NCI-H774 (cell line): ENCODE measurements around the gene TBCD.

Experiments
- DNase-seq: peaks from one replicate; lab custom pipeline; 2025; lab: John Stamatoyannopoulos, UW

TBCD gene

DNA sequence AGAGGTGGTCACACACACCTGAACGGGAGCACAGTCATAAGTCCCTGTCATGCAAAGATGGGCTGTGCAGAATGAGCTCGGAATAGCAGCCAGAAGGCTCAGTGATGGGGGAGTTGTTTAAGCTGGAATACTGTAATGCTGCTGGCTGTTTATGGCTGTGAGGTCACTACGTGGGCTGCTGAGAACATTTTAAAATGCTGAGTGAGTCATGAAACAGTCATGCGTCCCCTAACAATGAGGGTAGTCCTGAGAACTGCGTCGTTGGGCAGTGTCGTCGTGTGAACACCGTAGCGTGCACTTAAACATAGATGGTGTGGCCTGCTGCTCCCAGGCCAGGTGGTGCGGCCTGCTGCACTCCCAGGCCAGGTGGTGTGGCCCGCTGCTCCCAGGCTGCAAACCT, 39.7 kb downstream of the TBCD start:
- DNase-seq, result no peak

DNA sequence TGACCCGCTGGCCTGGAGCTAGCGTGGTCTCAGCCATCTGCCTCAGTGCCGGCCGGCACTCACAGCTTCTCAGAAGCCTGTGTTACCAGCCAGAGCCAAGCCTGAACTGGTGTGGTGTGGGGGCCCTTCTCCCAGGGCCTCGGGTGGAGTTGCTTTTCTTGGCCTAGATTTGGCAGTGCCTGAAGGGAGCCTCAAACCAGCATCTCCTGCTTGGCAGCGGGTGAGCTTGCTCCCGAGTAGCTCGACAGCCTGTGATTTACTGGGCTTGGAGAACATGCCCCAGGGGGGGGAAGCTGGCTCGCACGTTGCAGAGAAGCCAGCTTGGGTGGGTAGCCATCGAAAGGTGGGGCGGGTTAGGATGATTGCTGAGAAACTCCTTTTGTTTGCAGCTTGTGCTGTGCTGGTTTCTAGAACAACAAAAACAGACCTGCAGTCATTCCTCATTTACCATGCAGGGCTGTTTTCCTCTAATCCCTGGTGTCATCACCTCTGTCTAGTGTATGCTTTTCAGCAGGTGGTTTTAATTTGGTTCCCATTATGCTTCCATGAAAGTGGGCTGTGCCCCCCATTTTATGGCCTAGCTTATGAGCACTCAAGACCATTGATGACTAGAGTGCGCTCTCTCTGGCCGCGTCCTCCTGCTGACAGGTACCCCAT, 42.2 kb downstream of the TBCD start:
- DNase-seq, result no peak

DNA sequence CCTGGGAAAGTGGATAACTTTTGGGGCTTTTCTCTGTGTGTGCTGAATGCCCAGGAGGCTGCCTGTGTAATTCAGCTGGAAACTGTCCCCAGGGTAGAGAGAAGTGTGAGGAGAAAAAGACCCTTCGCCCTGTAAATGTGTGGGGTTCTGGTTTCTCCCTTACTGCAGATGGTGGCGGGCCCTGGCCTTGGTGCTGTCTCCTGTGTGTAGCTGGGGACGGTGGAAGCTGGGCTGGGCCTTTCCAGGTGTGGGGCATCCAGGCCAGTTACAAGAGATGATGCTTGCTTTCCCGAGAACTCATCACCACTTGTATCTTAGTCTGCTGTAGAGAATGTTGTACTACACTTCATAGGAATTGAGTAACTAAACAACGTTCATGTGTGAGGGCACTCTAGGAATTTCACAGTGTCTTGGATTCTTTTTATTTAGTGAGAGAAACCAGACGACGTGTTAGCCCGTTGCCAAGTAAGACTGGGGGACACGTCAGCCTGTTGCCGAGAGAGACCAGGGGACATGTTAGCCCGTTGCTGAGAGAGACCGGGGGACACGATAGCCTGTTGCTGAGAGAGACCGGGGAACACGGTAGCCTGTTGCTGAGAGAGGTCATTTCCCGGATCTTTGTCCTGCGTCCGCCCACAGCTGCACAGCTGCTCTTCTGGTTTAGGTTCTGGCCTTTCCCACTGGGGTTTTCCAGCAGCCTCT, 43.1 kb downstream of the TBCD start:
- no peak for DNase-seq

DNA sequence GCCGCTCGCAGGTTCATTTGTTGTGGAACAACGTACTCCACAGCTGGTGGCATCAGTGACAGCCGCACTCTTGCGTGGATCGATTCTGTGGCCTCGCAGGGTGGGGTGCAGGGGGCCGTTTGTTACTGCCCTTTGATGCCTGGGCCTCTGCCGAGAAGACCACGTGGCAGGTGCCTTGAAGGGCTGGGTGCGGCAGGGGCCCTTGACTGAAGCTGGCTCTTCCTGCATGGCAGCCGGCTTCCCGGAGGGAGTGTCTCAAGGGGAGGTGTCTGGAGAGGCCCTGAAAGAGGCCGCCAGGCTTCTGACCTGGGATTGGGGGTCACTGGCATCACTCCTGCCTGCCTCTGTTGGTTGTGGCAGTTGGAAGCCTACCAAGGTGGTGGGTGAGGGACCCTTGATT, 43.8 kb downstream of the TBCD start:
- no peak for DNase-seq

DNA sequence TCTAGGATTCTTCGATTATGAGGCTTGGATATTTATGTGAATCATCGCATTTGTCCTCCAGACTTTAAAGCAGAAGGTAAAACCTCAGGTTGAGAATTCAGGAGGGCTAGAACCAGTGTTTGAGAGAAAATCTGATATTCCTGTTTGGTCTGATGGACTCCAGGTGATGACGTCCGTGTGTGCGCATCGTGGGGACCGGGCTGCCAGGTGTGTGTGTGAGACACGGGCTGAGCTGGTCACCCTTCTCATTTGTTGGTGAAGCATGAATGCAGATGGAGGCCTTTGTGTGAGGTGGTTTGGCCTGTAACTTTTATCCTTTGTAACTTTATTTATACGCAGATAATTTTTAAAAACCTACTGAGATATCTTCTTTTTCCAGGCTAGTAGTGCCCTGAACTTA, 45.2 kb downstream of the TBCD start:
- no peak for DNase-seq

DNA sequence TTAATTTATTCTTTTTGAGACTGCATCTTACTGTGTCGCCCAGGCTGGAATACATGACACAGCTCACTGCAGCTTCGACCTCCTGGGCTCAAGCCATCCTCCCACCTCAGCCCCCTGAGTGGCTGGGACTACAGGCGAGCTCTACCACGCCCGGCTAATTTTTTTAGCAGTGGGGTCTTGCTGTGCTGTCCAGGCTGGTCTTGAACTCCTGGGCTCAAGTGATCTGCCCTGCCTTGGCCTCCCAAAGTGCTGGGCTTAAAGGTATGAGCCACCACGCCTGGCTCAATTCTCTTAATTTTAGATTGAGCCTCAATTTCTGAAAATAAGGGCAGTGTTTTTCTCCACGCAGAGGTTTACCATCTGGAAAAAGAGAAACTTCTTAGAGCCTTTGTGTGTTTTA, 46.9 kb downstream of the TBCD start:
- no peak for DNase-seq

DNA sequence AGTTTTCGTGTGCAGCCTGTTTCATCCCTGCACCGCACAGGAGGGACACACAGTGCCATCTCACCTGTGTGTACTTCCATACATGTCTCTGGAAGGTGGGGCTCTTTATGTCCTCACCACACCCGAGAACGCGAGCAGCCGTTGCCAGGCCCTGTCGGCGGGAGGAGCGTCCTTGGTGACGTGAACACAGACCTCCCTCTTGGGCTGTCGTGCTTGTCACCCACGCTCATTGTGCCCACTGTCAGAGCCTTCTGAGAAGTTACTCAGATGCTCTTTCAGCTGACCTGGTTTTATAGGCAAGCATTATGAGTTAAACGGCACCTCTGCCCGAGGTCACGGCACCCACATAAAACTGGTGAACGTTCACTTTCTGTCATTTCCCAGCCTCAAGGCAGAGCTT, 47.7 kb downstream of the TBCD start:
- DNase-seq, result no peak

DNA sequence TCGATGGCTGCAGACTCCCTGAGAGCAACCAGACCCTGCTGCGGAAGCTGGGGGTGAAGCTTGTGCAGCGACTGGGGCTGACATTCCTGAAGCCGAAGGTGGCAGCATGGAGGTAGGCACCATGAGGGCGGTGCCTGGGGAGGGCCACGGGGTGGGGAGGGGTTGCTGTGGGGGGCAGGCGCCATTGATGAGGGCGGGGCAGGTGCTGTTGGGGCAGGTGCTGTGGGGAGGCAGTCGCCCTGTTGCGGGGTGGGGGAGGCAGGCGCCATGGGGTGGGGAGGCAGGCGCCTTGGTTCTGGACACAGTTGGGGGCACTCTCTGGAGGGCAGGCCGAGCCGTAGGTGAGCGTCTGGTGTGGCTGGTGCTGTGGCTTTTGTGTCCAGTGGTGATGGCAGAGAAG, 49.0 kb downstream of the TBCD start:
- no peak for DNase-seq

DNA sequence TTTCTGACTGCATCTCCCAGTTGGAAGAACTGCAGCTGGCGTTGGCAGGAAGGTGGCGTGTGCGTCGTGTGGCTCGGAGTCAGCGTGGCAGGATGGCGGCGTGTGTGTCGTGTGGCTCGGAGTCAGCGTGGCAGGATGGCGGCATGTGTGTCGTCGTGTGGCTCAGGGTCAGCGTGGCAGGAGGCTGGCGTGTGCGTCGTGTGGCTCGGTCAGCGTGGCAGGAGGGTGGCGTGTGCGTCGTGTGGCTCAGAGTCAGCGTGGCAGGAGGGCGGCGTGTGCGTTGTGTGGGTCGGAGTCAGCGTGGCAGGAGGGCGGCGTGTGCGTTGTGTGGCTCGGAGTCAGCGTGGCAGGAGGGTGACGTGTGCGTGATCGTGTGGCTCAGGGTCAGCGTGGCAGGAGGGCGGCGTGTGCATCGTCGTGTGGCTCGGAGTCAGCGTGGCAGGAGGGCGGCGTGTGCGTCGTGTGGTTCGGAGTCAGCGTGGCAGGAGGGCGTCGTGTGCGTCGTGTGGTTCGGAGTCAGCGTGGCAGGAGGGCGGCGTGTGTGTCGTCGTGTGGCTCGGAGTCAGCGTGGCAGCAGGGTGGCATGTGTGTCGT, 49.6 kb downstream of the TBCD start:
- no peak for DNase-seq

DNA sequence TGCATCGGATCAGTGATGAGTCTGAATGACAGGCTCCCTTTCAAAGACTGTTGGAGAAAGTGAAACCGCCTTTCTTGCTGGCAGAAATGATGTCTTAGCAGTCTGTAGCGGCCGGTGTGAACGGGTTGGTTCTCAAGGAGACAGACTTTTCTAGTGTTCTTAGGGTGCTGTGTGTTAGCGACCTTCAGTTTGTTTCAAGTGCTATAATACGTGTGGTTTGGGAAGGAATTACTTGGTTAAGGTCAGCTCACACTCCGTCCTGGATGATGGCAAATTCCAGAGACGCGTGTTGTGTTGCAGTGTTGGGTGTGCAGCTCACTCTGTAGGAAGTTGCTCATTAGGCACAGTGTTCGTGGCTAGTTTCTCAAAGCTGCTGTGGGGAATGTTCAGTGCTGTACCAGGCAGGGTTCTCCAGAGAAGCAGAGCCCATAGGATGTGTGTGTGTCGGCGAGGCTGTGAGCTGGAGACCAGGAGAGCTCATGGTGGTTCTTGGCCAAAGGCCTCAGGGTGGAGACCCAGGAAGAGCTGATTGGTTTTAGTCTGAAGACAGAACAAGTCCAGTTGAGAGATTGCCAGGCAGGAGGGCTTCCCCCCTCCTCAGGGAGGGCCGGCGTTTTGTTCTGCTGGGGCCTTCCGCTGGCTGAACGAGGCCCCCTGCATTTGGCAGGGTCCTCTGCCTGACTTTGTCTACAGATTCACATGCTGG, 50.4 kb downstream of the TBCD start:
- no peak for DNase-seq

DNA sequence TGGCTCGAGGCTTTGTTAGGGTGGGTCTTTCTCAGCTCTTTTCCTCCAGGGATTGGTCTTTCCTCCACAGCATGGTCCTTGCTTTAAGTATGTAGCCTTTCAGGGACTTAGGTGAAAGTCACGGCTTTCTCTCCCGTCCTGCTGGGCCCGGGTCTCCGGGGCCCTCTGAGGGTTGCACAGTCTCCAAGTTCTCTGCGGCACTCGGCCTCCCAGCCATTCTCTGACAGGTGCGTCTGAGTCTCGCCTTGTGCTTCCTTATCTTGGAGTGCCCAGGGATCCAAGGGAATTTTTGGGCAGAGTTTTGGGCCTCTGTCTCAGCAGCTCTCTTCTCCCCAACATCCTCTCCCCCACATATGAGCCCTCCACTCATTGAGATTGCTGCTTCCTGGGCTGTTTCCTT, 51.3 kb downstream of the TBCD start:
- no peak for DNase-seq

DNA sequence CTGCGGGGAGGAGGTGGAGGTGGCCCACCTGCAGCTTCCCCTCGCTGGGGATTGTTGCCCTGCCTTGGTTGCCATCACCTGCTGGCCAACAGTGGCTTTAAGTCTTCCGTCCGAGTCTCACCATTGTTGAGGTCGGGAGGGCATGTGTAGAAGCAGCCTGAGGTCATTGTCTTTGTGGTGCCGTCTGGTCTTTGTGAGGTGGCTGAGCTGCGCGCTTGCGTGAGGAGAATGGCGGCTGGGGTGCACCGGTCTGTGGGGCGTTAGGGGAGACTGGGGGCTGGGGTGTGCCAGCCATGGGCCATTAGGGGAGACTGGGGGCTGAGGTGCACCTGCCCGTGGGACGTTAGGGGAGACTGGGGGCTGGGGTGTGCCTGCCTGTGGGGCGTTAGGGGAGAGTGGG, 51.7 kb downstream of the TBCD start:
- DNase-seq, result no peak

DNA sequence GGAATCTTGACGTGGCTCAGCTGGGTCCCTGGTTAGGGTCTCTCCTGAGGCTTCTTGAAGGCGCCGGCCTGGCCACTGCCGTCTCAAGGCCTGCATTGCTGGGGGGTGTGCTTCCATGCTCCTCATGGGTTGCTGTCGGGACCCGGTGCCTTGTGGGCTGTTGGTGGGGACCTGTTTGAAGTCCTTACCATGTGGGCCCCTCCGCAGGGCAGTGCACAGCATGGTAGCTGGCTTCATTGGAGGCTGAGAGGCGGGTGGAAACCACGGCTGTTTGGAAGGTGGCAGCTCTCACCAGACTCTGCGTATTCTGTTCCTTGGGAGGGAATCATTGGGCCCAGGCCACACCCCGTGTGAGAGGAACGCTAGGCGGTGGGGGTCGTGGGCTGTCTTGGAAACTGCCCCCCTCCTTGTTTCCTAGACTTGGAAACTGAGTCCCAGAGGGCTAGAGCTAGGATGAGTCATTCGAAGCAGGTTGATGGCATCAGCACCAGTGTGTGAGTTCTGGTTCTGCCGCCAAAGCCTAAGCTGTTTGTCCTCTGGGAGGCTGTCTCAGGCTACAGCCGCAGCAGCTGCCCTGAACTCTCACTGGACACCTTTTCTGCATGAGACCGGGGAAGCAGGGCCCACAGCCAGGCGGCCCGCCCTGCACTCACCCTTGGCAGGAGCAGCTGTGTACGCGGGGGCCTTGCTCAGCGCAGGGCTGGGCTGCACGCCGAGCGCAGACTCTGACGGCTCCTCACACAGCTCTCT, 52.8 kb downstream of the TBCD start:
- DNase-seq, result no peak

DNA sequence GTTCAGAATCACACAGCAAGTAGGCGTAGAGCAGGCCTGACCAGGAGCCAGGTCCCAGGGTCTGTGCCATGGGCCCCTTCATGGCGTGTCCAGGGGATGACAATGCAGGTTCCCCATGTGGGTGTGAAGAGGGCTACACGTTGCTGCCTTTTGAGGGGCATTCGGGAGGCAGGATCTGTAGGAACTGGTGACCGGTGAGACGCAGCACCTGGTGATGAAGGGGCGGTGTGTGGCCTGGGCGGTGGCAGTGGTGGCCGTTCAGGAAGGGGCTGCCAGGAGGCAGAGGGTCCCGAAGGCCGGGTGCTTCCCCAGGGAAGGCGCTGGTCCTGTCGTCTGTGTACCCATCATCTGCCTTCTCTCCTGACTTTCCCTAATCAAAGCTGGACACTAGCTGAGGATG, 53.4 kb downstream of the TBCD start:
- no peak for DNase-seq

DNA sequence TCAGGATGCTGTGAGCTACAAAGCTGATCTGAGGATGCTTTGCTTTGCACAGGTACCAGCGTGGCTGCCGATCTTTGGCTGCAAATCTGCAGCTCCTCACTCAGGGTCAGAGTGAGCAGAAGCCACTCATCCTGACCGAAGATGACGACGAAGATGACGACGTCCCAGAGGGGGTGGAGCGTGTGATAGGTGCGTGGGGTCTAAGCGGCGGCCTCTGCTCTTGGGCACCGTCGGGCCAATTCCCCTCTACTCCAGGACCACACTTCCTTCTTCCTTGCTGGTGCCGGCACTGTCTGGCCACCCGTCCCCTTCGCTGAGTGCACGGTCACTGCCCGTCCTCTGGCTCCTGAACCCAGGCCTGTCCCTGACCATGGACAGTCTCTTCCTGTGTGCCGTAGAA, 54.0 kb downstream of the TBCD start:
- DNase-seq, result no peak

DNA sequence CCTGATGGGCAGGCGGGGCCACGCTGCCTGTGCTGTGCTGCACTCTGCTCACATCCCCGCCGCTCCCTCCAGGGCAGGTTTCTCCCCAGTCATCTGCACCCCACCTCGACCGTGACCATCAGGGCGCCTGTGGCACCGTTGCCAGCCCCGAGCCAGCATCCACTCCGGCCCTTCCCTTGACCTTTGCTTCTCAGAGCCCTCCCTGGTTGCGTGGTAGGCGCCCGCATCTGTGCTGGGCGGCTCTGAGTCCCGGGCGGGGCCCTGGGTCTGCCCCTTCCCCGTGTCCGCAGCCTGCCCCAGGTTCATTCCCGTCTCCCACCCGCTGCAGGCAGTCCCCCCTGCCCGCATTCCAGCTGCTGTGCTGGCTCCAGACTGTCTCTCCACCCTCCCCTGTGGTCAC, 54.8 kb downstream of the TBCD start:
- no peak for DNase-seq

DNA sequence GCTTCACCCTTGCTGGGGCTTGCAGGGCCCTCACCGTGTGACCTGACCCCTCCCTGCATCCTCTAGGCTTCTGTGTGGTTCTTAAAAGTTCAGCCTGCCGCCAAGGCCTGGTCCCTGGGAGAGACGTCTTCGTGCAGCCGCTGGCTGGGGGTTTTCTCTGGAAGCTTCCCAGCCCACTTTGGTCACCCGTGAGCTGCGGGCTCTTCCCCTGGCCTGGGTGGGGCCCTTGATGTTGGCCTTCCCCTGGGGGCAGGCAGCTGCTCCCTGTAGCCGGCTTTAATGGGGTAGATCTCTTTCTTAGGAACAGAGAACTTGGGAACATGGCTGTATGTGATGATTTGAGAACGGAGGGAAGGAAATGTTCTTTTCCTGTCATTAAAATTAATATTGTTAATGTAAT, 55.2 kb downstream of the TBCD start:
- DNase-seq, result no peak

DNA sequence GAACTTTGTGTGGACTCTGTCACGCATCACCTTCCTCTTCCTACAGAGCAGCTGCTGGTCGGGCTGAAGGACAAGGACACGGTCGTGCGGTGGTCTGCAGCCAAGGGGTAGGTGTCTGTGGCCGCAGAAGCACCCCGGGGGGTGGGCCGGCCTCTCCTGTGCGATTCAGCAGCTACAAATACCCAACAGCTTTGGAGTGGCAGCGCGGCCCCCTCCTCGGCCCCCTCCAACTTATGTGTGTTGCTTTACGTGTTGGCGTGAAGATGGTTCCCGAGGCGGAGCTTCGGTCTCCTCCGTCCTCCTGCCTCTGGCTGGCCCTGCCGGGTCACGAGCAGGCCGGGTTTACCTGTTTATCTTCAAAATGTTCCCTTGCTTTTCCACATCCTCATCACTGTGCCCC, 55.7 kb downstream of the TBCD start:
- no peak for DNase-seq

DNA sequence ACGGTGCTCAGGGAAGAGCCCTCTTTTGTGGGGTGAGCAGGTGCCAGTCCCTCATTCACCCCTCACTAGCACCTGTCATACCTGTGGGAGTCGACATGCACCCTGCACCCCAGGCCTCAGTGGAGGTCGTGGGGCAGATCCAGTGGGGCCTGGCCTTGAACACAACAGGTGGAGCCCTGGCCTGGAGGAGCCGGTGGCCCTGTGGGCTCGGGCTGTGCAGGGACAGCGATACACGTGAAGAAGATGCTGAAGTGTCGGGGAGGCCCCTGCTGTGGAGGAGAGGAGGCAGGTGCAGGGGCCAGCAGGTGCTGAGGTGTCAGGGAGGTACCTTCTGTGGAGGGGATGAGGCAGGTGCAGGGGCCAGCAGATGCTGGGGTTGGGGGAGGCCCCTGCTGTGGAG, 56.1 kb downstream of the TBCD start:
- peak; percentile 5 for DNase-seq

DNA sequence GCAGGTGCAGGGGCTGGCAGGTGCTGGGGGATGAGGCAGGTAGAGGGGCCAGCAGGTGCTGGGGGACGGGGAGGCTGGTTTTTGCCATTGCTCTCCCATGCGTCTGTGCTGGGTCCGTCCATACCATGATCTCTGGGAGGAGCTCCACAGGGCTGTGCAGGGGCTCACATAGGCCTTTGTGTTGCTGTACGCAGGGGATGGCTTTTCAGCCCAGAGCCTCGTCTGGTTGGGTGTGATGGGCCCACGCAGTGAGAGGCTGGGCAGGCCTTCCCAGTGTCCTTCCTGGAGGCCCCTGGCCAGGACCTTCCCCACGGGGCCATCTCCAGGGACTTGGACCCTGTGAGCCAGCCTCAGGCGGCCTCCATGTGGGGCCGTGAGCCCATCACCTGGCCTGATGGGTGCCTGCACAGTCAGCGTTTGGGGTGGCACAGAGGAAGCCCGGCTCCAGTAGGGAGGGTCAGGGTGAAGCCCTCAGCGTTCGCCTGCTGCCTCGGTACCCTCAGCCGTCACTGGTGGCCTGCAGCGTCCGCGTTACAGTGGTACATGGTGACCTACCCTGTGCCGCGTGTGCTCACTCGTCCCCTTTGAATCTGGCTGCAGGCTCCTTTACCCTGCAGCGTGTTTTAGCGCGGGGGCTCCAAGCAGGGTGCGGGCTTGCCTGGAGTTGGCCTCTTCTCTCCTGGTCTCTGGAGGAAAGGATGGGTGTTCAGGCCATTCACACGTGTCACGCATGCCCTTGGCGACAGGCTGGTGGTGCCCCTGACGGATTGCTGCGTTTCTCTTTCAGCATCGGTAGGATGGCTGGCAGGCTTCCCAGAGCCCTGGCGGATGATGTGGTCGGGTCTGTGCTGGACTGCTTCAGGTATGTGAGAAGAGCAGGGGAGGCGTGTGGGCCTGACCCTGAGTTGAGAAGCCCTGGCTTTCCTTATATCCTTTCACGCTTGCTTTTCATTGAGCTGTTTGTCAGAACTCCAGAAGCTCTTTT, 57.3 kb downstream of the TBCD start:
- DNase-seq, result no peak
